ENCODE results near the gene PDE3B. TPM values are rescaled to one million over a fixed set of nuclear protein-coding genes. Genes with fewer than 3 reads are reported as not detected.

PDE3B gene
- total and polyA plus RNA-seq, 9 of the 15 experiments (the other 6 are each of a cell fraction or from before 2014, with no cell fraction given): 2.3 to 22.5 (median 12.2) TPM

- TF ChIP-seq ZBTB11 (CRISPR knock-in tag; IDR thresholded peaks at IDR 0.05) (no peak), RBM25 (IDR thresholded peaks at IDR 0.05; ENCODE audit: low read depth, low read length, severe bottlenecking) (no peak), JUNB (CRISPR knock-in tag; conservative IDR thresholded peaks at IDR 0.05) (no peak), JUND (IDR thresholded peaks at IDR 0.05; ENCODE audit: borderline replicate concordance, low read depth, low read length) (peak; percentile 45; the same call in 1 of the 2 replicates), JUND (tag; IDR thresholded peaks at IDR 0.05; ENCODE audit: borderline replicate concordance, low read depth, low read length) (peak; percentile 12; the same call in 1 of the 3 replicates), XRCC4 (IDR thresholded peaks at IDR 0.05; ENCODE audit: extremely low read depth, insufficient read depth, insufficient read length) (no peak), TAF7 (tag; IDR thresholded peaks at IDR 0.05) (no peak), DDX20 (tag; IDR thresholded peaks at IDR 0.05; ENCODE audit: low read depth) (no peak), ZNF583 (CRISPR knock-in tag; IDR thresholded peaks at IDR 0.05) (no peak), PYGO2 (tag; IDR thresholded peaks at IDR 0.05) (no peak), MECOM (CRISPR knock-in tag; IDR thresholded peaks at IDR 0.05) (peak; percentile 10; the same call in 1 of the 2 replicates), RNF2 (IDR thresholded peaks at IDR 0.05) (no peak), POLR2AphosphoS2 (IDR thresholded peaks at IDR 0.05; ENCODE audit: low read length) (no peak), TEAD4 (IDR thresholded peaks at IDR 0.05; ENCODE audit: low read length) (peak; percentile 23), TEAD4 (CRISPR knock-in tag; IDR thresholded peaks at IDR 0.05; ENCODE audit: borderline replicate concordance) (no peak), ZNF764 (CRISPR knock-in tag; IDR thresholded peaks at IDR 0.05; ENCODE audit: low read depth) (no peak), POU5F1 (IDR thresholded peaks at IDR 0.05; ENCODE audit: borderline replicate concordance, low read depth, low read length, partially characterized antibody) (no peak), ZNF507 (tag; conservative IDR thresholded peaks at IDR 0.05) (no peak), ATF3 (IDR thresholded peaks at IDR 0.05) (peak; percentile 42; the same call in 1 of the 2 replicates), ATF3 (CRISPR knock-in tag; conservative IDR thresholded peaks at IDR 0.05) (no peak), RBBP5 (IDR thresholded peaks at IDR 0.05; ENCODE audit: borderline replicate concordance, insufficient read depth, low read length, poor library complexity, severe bottlenecking) (no peak), FOXA1 (IDR thresholded peaks at IDR 0.05; ENCODE audit: borderline replicate concordance) (no peak), ZSCAN29 (IDR thresholded peaks at IDR 0.05) (peak; percentile 88)
Observed at GRCh38 chr11:14645015-14645912, 1.7 kb downstream of the PDE3B start (continued).

All from K562 (cell line).